ENCODE data around the gene KLHL42.

Gene KLHL42

DNA sequence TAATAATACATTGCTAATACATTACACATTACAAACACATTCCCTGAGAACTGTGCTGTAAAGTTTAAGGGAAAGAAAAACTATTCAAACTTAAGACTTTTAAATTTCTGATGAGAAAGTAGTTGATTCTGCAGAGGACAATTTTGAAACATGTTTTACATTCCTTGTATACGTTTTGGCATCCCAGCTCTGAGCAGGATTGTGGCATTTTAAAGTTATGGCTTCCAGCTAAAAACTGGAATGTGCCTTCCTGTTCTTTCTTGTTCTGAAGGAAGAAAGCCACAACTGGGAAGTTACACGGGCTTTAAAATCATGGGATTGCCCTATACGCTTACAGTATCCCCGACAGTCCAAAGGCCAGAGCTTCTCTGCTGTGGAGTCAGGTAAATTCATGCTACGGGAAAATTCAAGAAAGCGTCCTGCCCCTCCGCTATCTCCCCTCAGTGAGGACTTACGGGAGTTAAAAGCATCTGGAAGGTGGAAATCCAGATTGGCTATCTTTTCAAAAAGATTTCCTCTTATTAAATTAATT is 10.8 kb upstream of the KLHL42 start:
- no peak overlapping the region for H3K4me3 ChIP-seq (ENCODE audit: low read depth, low read length, poor library complexity, severe bottlenecking)
- TF ChIP-seq EZH2 (IDR thresholded peaks at IDR 0.05; ENCODE audit: borderline replicate concordance, low read length): no peak
- TF ChIP-seq, protein P1, sequence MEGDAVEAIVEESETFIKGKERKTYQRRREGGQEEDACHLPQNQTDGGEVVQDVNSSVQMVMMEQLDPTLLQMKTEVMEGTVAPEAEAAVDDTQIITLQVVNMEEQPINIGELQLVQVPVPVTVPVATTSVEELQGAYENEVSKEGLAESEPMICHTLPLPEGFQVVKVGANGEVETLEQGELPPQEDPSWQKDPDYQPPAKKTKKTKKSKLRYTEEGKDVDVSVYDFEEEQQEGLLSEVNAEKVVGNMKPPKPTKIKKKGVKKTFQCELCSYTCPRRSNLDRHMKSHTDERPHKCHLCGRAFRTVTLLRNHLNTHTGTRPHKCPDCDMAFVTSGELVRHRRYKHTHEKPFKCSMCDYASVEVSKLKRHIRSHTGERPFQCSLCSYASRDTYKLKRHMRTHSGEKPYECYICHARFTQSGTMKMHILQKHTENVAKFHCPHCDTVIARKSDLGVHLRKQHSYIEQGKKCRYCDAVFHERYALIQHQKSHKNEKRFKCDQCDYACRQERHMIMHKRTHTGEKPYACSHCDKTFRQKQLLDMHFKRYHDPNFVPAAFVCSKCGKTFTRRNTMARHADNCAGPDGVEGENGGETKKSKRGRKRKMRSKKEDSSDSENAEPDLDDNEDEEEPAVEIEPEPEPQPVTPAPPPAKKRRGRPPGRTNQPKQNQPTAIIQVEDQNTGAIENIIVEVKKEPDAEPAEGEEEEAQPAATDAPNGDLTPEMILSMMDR (IDR thresholded peaks at IDR 0.05; ENCODE audit: low read length): no peak
- H3K27me3 ChIP-seq (ENCODE audit: insufficient read depth, low read length): no peaks in the 10 kb centered on the region
- H3K27ac ChIP-seq (ENCODE audit: low read depth, low read length, poor library complexity, severe bottlenecking): no peak overlapping the region
- no peak overlapping the region for H2AFZ ChIP-seq (ENCODE audit: low read length)
- H3F3A ChIP-seq (ENCODE audit: insufficient read depth, low read length): no peaks in the 10 kb centered on the region
- no peak overlapping the region for H3K9ac ChIP-seq (ENCODE audit: low read length)
- no peak overlapping the region for H3K4me2 ChIP-seq (ENCODE audit: low read length)
- H3K9me3 ChIP-seq (ENCODE audit: low read length): no peaks in the 10 kb centered on the region
- no peaks in the 10 kb centered on the region for H4K20me1 ChIP-seq (ENCODE audit: insufficient read depth, low read length)
- no peaks in the 10 kb centered on the region for H3K79me2 ChIP-seq (ENCODE audit: insufficient read depth, low read length)
- no peaks in the 10 kb centered on the region for H3K9me2 ChIP-seq (ENCODE audit: low read depth, low read length)
- no peaks in the 10 kb centered on the region for H3K36me3 ChIP-seq (ENCODE audit: insufficient read depth, low read length)
- peaks cover 6% of the 10 kb centered on the region for H3K4me1 ChIP-seq (ENCODE audit: insufficient read depth, low read length, severe bottlenecking)

DNA sequence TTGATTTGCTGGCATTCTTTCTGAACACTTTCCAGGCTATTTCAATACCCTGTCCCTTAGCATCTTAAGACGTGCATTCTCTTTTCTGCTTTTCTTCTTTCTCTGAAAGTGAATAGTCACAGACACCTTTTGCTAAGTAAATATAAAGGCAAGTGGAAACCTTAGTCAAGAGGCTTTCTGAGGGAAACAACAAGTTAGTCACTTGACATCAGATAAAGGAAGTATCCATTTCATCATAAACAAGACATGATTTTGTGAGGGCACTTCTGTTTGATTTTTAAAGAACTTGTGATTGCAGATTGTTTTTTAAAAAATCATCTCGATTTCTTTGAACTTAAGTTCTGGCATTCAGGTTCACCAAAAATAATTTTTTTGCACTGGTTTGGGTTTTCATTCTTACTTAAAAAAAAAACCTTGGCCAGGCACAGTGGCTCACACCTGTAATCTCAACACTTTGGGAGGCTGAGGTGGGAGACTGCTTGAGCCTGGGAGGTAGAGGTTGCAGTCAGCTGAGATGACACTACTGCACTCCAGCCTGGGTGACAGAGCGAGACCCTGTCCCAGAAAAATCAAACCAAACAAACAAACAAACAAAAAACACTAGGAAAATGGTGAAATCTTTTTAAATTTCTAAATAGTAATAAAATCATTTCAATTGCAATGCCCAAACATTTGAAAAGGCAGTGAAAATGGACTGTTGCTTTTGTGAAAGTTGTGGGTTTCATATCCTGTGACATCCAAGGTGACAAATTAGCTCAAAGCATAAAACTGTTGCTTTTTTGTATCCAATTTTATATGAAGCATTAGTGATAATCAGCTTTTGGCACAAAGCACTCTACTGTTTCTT is 8.3 kb upstream of the KLHL42 start:
- no peaks in the 10 kb centered on the region for H3F3A ChIP-seq (ENCODE audit: insufficient read depth, low read length)
- no peak overlapping the region for H3K27ac ChIP-seq (ENCODE audit: low read depth, low read length, poor library complexity, severe bottlenecking)
- no peak overlapping the region for H3K4me3 ChIP-seq (ENCODE audit: low read depth, low read length, poor library complexity, severe bottlenecking)
- TF ChIP-seq, protein P1 (IDR thresholded peaks at IDR 0.05; ENCODE audit: low read length): no peak
- TF ChIP-seq EZH2 (IDR thresholded peaks at IDR 0.05; ENCODE audit: borderline replicate concordance, low read length): no peak
- H3K36me3 ChIP-seq (ENCODE audit: insufficient read depth, low read length): no peaks in the 10 kb centered on the region
- H3K27me3 ChIP-seq (ENCODE audit: insufficient read depth, low read length): no peaks in the 10 kb centered on the region
- H3K9ac ChIP-seq (ENCODE audit: low read length): no peak overlapping the region
- no peaks in the 10 kb centered on the region for H3K79me2 ChIP-seq (ENCODE audit: insufficient read depth, low read length)
- H3K9me3 ChIP-seq (ENCODE audit: low read length): no peaks in the 10 kb centered on the region
- no peak overlapping the region for H2AFZ ChIP-seq (ENCODE audit: low read length)
- H4K20me1 ChIP-seq (ENCODE audit: insufficient read depth, low read length): no peaks in the 10 kb centered on the region
- no peak overlapping the region for H3K4me2 ChIP-seq (ENCODE audit: low read length)
- H3K9me2 ChIP-seq (ENCODE audit: low read depth, low read length): no peaks in the 10 kb centered on the region
- H3K4me1 ChIP-seq (ENCODE audit: insufficient read depth, low read length, severe bottlenecking): peaks cover 6% of the 10 kb centered on the region

DNA sequence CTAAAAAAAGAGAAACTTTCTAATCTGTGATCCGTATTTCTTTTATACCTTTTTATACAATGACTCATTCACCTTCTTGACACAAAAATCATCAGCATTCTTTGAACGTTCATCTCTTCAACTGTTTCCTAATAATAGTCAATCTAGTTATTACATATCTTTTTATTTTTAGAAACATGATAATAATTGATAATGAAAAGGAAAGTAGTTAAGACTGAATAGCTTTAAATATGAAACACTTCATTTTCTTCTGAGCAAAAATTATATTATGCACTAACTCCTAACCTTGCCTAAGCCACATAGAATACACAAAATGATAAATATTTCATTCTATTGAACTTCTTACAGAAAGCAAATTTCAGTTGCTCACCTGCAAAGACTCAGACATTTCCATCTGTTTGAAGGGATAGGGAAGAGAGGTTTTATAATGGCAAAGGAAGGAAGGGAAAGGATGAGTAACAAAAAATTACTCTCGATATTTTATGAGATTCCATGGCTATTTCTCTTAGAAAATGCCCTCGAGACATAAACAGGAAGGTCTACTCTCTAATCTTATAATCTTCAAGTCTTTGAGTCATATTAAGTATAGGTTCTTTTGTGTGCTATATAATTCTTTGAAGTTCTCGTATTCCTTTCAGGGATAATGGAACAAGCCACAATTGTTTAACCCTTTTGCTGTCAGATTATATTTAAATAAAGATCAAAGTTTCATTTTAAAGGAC is 7.5 kb upstream of the KLHL42 start:
- H3K27ac ChIP-seq (ENCODE audit: low read depth, low read length, poor library complexity, severe bottlenecking): no peak overlapping the region
- no peaks in the 10 kb centered on the region for H3K9me3 ChIP-seq (ENCODE audit: low read length)
- no peaks in the 10 kb centered on the region for H3F3A ChIP-seq (ENCODE audit: insufficient read depth, low read length)
- no peaks in the 10 kb centered on the region for H4K20me1 ChIP-seq (ENCODE audit: insufficient read depth, low read length)
- TF ChIP-seq EZH2 (IDR thresholded peaks at IDR 0.05; ENCODE audit: borderline replicate concordance, low read length): no peak
- TF ChIP-seq, protein P1 (IDR thresholded peaks at IDR 0.05; ENCODE audit: low read length): no peak
- no peaks in the 10 kb centered on the region for H3K9me2 ChIP-seq (ENCODE audit: low read depth, low read length)
- no peaks in the 10 kb centered on the region for H3K79me2 ChIP-seq (ENCODE audit: insufficient read depth, low read length)
- H3K4me3 ChIP-seq (ENCODE audit: low read depth, low read length, poor library complexity, severe bottlenecking): no peak overlapping the region
- no peak overlapping the region for H2AFZ ChIP-seq (ENCODE audit: low read length)
- no peaks in the 10 kb centered on the region for H3K27me3 ChIP-seq (ENCODE audit: insufficient read depth, low read length)
- H3K36me3 ChIP-seq (ENCODE audit: insufficient read depth, low read length): no peaks in the 10 kb centered on the region
- H3K9ac ChIP-seq (ENCODE audit: low read length): no peak overlapping the region
- peaks cover 6% of the 10 kb centered on the region for H3K4me1 ChIP-seq (ENCODE audit: insufficient read depth, low read length, severe bottlenecking)
- H3K4me2 ChIP-seq (ENCODE audit: low read length): no peak overlapping the region

All from OCI-LY1 (cell line).